HG03521 (cell line): ENCODE data around the gene CASZ1.

Experiments
- ATAC-seq: cut with Tn5 transposase; IDR thresholded peaks from one replicate; pipeline ENCODE4 v1.9.1; 2021; ENCODE audit warnings: mild to moderate bottlenecking, moderate library complexity; ENCODE audit not compliant: unreplicated experiment

The CASZ1 gene

GRCh38 chr1:10777749-10778574, 18.5 kb downstream of the CASZ1 start:
- ATAC-seq, result no peak

- ATAC-seq, result no peak
Observed at GRCh38 chr1:10776190-10776905, 20.1 kb downstream of the CASZ1 start.

- ATAC-seq, result no peak
Observed at GRCh38 chr1:10775763-10776162, 20.7 kb downstream of the CASZ1 start.

GRCh38 chr1:10774615-10775310, 21.7 kb downstream of the CASZ1 start:
- no peak for ATAC-seq

- no peak for ATAC-seq
Observed at GRCh38 chr1:10773851-10774614, 22.4 kb downstream of the CASZ1 start.

- no peak for ATAC-seq
Observed at GRCh38 chr1:10773376-10773775, 23.1 kb downstream of the CASZ1 start.

- ATAC-seq, result no peak
Observed at GRCh38 chr1:10772711-10773110, 23.7 kb downstream of the CASZ1 start.

- ATAC-seq, result no peak
Observed at GRCh38 chr1:10771789-10772188, 24.7 kb downstream of the CASZ1 start.

- ATAC-seq, result no peak
Observed at GRCh38 chr1:10768552-10768951, 27.9 kb downstream of the CASZ1 start.

GRCh38 chr1:10767282-10767681, 29.2 kb downstream of the CASZ1 start:
- ATAC-seq, result no peak

- ATAC-seq, result no peak
Observed at GRCh38 chr1:10765734-10766478, 30.5 kb downstream of the CASZ1 start.

- ATAC-seq, result no peak
Observed at GRCh38 chr1:10765304-10765703, 31.1 kb downstream of the CASZ1 start.

- no peak for ATAC-seq
Observed at GRCh38 chr1:10764296-10764798, 32.1 kb downstream of the CASZ1 start.

- ATAC-seq, result no peak
Observed at GRCh38 chr1:10762875-10763274, 33.6 kb downstream of the CASZ1 start.

GRCh38 chr1:10762153-10762523, 34.3 kb downstream of the CASZ1 start:
- ATAC-seq, result no peak

- no peak for ATAC-seq
Observed at GRCh38 chr1:10761503-10762152, 34.8 kb downstream of the CASZ1 start.

GRCh38 chr1:10760566-10761502, 35.6 kb downstream of the CASZ1 start:
- no peak for ATAC-seq

GRCh38 chr1:10759413-10760200, 36.8 kb downstream of the CASZ1 start:
- ATAC-seq, result no peak
